Ramos (cell line): ENCODE measurements around the gene LZIC.
"Not testable (repeated sequence)": the region's sequence is repeated elsewhere in the genome, so short reads cannot be mapped to it uniquely, and the experiment has no call there.

Experiments used
- in situ Hi-C: fragments of 300-500 bp; cut with MboI; formaldehyde crosslinking; loops from one replicate; pipeline ENCODE4 v1.14.3; 2022; ENCODE audit warnings: low sequenced_read_pairs; ENCODE audit not compliant: unreplicated experiment

LZIC gene

DNA sequence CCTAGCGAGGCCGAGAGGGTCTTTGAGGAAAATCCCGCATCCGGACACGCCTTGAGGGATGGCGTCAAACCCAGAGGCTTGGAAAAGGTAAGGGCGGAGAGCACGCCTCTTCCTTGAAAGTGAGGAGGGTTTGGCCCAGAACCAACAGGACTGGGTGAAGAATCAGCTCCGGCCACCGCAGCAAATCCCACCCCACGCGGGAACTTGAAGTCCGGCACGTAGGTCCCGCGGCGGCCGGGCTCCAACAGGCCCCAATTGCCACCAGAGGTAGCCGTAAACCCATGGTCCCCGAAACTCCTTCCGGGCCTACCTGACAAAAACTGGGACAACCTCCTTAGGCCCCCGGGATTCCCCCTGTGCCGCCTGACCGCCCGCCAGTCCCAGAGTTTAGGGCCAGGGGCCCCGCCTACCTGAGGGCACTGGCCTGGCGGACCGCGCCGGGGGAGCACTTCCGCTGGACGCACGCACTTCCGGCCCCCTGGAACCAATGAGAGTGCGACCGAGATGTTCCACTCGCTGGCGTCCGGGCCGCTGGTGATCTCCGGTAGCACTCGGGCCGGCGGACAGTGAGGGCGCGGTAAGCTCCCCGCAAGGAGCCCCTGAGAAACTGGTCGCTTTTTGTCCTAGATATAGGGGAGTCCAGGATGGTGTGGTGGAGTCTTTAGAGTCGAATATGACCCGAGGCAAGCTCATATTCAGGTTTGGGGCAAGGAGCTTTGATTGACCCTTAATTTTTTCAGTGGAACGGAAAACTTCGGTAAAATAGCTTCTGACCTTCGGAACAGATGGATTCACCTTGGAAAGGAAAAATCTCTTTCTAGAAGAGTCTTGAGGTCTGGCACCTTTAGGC, at the start of gene LZIC, which contains the start of gene NMNAT1:
Gene LZIC (minus strand): TSS at position 453 of the 850 bp plus-strand sequence. CDS start 6,772 bp downstream, outside the sequence.
Gene NMNAT1 (plus strand): TSS at position 537 of the 850 bp plus-strand sequence. CDS start 28,599 bp downstream, outside the sequence.
- in situ Hi-C loops = loop anchor here (10.0 kb wide), 1 partner anchor 92 kb away; the partner anchor contains the start of gene UBE4B

DNA sequence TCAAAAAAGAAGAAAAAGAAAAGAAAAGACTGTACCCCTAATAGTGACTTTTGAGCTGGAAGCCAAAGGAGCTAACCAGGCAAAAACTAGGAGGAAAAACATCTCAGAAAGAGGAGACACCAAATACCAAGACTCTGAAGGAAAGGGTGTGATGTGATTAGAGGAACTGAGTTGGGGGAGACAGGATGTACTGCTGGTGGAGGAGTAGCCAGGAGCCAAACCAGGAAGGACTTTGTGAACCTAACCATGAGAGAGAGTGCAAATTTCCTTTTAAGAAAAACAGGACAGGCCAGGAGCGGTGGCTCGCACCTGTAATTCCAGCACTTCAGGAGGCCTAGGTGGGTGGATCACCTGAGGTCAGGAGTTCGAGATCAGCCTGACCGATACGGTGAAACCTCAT, 49.7 kb upstream of the LZIC start:
- in situ Hi-C loops = no loop called here

DNA sequence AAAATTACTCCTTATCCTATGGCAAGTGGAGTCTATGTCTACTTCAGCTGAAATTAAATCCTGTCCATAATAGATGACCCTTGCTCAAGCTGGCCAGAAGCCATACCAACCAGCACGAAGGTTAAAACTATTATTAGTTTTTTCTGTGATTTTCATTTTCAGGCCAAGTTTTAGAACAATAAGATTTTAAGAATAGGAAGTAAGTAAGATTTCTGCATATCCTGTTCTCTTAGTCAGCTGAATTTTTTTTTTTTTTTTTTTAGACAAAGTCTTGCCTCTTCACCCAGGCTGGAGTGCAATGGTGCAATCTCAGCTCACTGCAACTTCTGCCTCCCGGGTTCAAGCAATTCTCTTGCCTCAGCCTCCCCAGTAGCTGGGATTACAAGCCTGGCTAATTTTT, 47.8 kb upstream of the LZIC start:
- in situ Hi-C loops = no loop called here

DNA sequence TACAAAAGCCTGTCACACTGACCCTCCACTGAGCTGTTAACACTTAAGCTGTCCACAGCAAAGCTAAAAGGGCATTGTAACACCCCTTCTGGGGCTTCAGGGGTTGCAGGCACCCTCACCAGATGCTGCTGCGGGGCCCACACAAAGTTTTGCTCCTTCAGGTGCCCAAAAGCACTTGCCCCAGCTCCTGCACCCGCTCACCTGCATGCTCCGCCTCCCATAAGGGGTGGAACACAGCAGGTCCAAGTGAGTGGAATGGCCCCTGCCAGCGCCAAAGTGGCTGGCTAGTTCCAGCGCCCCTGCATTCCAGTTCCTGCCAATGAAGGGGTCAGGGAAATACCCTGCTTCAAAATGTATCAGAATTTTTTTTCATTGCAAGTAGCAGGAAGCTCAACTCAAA, 46.6 kb upstream of the LZIC start:
- in situ Hi-C loops = no loop called here

GRCh38 chr1:9985001-9985400, 41.8 kb upstream of the LZIC start:
- in situ Hi-C loops = no loop called here

- in situ Hi-C loops = no loop called here
These were observed 41.1 kb upstream of the LZIC start for GRCh38 chr1:9984253-9984652.

DNA sequence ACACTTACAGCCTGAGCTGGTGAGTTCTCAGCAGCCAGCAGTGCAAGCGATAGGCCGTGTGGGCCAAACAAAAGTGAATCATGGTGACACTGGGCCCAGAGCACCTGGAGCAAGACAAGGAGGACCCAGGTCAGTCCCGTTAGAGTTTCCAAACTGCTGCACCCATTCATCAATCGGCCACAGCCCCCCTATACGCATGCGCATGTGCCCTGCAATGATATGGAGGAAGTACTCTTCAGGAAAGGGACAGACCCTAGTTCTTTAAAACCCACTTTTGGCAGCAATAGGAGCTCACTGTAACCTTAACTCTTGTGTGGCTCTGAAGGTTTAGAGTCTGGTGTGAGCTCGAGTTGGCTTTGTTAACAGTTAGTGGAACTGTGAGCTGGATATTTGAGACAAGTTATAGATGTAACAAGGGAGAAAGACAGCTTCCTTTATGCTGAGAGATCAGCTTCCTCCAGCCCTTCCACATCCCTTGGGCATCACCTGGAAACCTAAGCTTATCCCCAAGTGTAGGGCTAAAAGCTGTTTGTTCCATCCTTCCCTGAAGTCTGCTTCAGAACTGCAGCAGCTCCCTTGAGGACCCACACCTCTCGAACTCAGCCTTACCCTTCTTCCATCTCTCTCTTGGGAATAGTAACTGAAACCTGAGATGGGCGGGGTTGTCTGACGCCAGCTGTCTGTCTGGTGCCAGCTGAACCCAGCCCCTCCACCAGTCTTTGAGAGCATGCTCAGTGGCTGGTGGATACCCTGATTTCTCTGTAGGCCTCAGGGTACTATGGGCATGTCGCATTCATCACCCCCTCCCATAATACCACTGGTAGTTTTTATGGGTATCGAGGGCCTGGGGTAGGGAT, 17.7 kb upstream of the LZIC start:
- in situ Hi-C loops = no loop called here

- in situ Hi-C loops = no loop called here
These were observed 16.8 kb upstream of the LZIC start for GRCh38 chr1:9960011-9960410.

DNA sequence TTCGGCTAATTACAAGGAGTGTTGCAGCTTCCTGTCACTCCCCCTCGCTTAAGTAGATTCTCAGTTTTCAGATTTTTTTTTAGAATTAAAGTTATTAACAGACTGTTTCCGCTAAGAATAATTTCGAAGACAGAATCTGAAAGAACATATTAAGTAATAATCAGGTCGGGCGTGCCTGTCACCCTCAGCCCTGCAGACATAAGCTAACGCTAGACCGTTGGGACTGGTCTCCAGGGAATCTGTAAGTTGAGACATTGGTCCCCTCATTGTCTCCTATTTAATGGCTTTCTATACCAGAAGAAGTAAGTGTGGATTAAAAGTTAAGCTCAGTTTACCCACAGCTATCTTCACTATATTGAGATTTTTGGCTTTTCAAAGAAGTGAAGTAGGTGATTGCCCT, 14.5 kb upstream of the LZIC start:
- in situ Hi-C loops = no loop called here

DNA sequence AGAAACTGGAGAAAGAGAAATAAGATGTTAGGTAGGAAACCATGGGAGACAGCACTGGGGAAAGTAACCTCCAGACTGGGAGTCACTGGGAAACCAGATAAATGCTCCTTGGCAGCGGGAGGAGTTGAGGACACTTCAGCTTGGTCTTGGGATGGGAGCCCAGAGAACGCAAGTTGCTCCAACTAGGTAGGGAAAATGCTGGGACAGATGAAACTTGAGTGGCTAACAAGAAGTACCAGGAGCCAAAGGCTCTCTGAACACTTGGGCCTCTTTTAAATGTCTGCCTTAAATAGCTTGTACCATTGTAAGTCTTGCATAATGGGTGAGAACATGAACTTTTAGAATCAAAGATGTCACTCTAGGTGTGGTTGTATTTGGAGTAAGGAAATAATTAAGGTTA, 3.1 kb upstream of the LZIC start:
- in situ Hi-C loops = loop anchor here (10.0 kb wide), 1 partner anchor 88 kb away; the partner anchor contains the start of gene UBE4B

GRCh38 chr1:9942399-9942938, 722 bp downstream of the LZIC start:
- in situ Hi-C loops = loop anchor here (10.0 kb wide), 1 partner anchor 92 kb away; the partner anchor contains the start of gene UBE4B

DNA sequence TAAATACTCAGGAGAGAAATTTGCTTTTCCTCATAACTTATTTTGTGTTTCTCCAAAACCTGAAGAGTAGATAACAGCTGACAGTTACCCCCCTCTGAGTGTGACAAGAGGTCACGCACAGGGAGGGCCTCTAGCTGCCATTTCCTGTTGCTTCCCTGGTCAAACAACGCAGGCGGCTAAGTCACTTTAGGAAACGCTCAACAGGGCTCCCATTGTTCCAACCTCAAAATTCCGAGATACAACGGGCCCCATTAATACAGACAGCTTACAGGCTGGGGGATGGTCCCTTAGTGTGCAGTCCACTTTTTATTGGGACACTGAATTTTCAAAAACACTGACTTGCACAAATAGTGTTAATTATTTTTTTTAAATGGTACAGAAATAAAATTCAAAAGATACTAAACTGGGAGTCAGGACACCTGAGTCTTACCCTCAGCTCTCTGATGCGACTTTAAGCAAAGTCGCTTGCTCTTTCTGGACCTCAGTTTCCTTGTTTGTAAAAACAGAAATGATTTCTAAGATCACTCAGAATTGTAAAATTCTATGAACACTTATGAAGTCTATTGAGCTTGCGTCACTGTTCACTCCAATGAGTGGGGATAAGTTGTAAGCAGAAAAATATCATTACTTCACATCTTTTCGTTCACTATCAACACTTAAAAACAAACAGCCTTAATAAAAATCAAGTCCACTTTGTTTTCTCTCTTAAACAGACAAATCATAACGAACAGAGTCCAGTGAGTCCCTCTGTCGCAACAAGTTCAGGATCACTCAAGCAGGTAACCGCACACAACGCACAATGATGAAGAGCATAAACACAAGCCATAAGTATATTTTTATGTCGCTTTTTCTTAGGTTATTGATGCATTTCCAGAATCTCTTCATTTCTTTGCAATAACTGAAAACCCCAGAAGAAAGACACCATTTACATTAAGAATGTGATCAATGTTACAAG, 13.5 kb downstream of the LZIC start:
- in situ Hi-C loops = no loop called here

GRCh38 chr1:9927259-9927658, 15.9 kb downstream of the LZIC start:
- in situ Hi-C loops = no loop called here

DNA sequence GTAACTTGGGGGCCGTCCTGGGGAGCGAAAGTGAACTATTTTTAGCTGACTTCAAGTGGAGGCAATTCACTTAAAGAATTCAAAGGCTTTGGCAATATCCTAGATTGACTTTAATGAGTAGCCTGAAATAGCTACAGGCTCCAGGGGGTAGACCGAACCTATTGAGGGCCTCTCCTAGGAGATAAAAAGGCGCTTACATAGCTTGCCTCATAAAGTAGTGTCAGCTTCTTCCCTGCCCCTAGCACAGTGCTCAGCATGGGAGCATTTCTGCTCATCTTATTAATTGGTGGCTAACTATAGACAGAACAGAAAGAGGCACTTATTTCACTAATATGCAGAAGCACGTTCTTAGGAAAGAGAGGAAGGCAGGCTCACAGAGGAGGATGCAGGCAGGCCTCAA, 20.8 kb downstream of the LZIC start:
- in situ Hi-C loops = no loop called here

- in situ Hi-C loops = no loop called here
These were observed 22.6 kb downstream of the LZIC start for GRCh38 chr1:9920606-9921005.

- in situ Hi-C loops = no loop called here
These were observed 25.3 kb downstream of the LZIC start for GRCh38 chr1:9917901-9918300.

DNA sequence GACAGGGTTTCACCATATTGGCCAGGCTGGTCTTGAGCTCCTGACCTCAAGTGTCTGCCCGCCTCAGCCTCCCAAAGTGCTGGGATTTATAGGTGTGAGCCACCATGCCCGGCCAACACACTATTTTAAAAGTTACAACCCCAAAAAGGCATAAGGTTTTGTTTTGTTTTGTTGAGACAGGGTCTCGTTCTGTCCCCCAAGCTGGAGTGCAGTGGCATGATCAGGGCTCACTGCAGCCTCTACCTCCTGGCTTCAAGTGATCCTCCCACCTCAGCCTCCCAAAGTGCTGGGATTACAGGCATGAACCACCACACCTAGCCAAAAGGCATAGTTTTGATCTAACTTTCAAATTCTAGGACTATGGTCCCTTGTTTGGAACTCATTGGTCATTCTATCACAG, 25.7 kb downstream of the LZIC start:
- in situ Hi-C loops = not testable (repeated sequence)

GRCh38 chr1:9916452-9916851, 26.7 kb downstream of the LZIC start:
- in situ Hi-C loops = no loop called here

DNA sequence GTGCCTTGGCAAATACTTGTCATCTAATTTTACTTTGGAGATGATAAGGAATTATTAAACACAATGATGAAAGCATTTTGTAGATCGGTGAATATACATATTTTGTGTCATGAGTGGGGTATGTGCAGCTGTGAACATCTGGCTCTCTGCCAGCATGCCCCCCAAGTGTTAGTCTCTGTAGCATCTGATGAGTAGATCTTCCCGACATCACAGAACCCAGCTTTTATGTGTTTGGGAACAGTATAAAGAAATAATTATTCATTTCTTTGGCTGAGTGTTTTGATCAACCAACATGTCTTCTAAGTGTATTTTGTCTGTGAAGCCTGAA, 28.6 kb downstream of the LZIC start:
- in situ Hi-C loops = no loop called here
